HG02610 (cell line): ENCODE measurements around the gene TBC1D19.
"Not testable (repeated sequence)": the region's sequence is repeated elsewhere in the genome, so short reads cannot be mapped to it uniquely, and the experiment has no call there.

Experiments
- ATAC-seq: cut with Tn5 transposase; IDR thresholded peaks from one replicate; pipeline ENCODE4 v1.9.1; 2021; ENCODE audit warnings: mild to moderate bottlenecking, moderate library complexity; ENCODE audit not compliant: unreplicated experiment

TBC1D19 gene, protein sequence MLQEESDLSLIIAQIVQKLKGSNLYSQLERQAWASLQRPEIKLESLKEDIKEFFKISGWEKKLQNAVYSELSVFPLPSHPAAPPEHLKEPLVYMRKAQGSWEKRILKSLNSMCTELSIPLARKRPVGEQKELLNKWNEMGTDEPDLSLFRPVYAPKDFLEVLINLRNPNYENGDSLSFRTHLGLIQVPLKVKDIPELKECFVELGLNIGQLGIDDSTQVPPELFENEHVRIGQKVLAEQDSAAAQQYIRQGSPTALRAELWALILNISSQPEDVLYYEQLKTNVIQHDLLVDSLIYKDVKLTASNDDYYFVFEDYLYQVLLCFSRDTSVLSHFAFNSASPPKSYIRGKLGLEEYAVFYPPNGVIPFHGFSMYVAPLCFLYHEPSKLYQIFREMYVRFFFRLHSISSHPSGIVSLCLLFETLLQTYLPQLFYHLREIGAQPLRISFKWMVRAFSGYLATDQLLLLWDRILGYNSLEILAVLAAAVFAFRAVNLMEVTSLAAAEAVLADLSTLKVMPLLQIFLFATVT

DNA sequence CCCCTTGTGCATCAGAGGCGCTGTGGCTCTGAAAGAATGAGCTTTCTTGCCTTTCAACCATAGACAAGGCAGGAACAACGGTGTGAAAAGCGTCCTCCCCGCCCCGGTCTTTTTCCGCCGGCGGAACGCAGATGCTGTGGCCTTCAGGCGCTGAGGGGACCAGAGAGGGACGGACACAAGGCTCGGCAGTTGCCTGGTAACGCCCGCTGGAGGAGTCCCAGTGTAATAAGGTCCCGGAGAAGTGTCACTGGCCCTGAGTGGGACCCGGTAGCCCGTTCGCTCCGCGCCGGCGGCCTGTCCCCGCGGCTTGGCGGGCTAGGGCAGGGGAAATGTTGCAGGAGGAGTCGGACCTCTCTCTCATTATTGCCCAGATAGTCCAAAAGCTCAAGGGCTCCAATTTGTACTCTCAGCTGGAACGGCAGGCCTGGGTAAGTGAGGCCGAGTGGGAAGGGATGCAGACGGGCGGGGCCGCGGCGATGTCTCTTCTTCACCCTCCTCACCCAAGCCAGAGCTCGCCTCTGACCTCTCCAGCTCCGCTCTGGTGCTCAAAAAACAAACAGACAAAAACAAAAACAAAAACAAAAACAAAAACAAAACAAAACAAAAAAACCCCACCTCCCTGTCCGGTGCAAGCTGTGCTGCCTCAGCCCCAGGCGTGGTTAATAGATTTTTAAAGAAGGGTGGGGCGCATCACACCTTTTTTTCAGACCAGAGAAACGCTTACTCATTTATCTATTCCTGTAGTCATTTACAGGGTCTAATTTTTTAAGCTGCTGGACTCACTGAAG, at the start of gene TBC1D19:
Gene TBC1D19 (plus strand): TSS at position 220 of the 788 bp plus-strand sequence. CDS start 110 bp downstream, at position 330.
- ATAC-seq = peak; percentile 100

DNA sequence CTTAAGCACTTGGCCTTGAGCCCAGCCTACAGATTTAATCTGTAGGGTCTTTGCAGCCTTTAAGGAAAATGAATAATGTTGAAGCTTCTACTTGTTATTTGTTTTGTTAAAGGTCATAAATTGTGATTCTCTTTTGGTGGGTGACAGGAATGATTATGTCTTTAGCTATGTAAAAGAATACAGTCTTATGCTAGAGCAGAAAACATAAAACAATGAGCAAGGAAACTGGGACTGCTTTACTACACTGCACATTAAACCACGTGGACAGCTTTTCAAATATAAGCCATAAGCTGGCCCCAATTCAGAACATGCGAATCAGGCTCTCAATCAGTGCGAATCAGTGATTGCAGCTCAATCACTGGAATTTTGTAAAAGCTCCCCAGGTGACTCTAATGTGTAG, 40.9 kb upstream of the TBC1D19 start:
- ATAC-seq = no peak

DNA sequence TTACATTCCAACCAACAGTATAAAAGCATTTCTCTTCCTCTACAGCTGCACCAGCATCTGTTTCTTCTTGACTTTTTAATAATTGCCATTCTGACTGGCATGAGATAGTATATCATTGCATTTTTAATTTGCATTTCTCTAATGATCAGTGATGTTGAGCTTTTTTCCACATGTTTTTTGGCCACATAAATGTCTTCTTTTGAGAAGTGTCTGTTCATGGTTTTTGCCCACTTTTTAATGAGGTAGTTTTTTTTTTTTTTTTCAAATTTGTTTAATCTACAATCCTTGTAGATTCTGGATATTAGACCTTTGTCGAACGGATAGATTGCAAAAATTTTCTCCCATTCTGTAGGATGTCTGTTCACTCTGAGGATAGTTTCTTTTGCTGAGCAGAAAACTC, 39.5 kb upstream of the TBC1D19 start:
- no peak for ATAC-seq

DNA sequence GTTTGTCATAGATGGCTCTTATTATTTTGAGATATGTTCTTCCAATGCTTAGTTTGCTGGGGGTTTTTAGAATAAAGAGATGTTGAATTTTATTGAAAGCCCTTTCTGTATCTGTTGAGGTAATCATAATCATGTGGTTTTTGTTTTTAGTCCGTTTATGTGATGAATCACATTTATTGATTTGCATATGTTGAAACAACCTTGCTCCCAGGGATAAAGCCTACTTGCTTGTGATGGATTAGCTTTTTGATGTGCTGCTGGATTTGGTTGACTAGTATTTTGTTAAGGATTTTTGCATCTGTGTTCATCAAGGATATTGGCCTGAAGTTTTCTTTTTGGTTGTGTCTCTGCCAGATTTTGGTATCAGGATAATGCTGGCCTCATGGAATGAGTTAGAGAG, 35.5 kb upstream of the TBC1D19 start:
- ATAC-seq = not testable (repeated sequence)

DNA sequence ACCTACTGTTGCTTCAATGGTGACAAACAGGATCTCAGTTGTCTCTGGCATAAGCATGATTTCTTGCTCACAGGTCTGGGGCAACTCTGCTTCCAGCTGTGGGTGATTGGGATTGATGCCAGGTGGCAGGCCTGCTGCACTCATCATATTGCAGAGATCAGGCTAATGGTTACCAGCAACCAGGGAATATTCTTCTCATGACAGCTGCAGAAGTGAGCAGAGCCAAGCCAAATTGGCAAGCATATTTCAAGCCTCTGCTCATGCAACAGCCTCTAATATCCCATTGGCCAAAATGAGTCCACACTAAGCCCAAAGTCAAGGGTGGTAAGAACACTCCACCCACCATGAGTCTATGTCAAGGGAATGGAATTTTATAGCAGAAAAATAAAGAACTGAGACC, 26.7 kb upstream of the TBC1D19 start:
- no peak for ATAC-seq

DNA sequence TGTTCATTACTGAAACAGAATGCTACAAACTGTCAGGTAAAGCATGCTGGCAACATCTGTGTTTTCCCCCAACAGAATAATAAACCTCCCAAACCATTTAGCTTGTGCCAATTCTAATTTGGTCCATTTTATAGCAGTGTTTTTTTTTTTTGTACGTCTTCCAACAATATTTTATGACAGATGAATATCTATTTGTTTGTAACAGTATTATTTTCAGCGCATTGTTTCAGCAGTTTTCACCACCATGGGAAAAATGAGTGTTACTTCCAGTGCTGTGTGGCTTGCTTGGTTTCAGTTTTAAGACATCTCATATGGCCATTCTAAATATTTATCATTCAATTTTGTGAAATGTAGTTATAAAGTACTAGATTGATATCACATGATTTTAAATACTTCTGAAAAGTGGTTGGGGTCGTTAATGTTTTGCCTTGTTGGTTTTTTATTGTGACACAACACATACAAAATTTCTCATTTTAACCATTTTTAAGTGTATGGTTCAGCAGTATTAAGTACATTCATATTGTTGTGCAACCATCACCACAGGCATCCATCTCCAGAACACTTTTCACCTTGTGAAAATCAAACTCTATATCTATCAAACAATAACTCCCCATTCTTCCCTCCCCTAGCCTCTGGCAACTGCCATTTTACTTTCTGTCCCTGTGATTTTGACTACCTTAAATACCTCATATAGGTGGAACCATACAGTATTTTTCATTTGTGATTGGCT, 25.6 kb upstream of the TBC1D19 start:
- no peak for ATAC-seq

DNA sequence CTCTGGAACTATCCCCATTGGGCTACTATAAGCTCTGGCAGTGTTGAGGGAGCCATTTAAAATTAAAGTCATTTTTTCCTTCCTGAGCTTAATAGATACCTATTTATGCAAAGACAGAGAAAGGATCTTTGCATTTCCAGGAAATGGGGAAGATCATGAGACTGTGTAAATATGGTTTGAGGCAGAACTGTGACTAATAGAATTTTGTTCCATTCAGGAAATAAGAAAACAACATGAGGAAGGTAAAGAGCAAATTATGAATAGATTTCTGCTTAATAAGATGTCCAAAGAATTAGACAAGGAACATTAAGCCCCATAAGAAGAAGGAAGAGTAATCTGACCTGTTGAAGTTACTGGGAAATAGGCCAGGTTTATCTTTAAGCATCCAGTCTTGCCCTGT, 17.8 kb upstream of the TBC1D19 start:
- ATAC-seq = no peak

DNA sequence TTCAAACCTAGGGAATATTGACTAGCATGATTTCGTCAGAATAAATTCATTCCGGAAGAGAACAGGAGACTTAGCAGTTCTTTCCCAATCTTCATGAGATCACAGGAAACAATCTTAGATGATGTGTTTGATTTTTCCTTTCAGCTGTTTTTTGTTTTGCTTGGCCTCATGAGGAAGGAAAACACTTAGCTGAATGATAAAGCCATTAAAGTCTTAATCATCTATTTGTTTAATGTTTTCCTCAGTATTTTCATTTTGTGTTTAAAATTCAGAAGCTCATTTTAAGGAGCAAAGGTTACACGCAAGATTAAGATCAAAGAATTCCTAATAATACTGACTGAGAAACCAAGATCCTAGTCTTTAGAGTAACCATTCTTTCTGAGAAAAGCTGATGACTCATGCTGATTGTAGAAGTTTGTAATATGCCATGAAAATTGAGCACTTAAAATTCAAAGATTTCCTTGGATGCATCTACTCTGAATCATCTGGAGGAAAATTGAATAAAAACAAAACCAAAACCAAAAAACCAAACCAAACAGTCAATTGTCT, 15.4 kb upstream of the TBC1D19 start:
- ATAC-seq = no peak

DNA sequence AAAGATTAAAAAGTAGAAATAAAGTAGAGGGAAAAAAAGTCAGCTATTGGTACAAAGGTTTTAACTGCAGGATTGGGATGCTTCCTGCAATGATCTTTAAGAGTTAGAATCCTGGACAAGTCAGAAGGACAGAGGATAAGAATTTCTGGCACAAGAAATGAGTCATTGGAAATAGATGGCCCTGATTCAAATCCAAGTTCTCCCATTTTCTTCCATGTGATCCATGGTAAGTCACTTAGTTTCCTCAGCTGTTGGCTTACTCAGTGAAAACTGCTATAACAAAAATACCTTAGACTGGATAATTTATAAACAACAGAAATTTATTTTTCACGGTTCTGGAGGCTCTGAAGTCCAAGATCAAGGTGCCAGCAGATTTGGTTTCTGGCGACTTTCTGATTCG, 13.3 kb upstream of the TBC1D19 start:
- no peak for ATAC-seq

DNA sequence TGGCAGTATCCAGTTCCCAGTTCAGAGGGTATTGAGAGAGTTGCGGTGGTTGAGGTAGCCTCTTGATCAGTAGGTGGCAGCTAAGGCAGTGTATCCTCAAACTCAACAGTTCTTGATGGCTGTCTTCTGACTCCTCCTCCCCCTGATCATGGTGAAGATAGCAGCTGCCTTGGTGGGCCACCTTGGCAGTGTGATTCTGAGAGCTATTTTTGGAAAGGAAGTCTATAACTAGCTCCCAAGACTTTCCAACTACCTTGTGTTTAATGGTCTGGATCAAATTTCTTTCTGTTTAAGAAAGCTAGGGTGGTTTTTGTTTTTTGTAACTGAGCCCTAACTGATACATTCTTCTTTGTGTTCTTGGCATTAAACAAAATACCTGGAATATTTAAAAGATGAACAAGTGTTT, 10.5 kb upstream of the TBC1D19 start:
- ATAC-seq = no peak

DNA sequence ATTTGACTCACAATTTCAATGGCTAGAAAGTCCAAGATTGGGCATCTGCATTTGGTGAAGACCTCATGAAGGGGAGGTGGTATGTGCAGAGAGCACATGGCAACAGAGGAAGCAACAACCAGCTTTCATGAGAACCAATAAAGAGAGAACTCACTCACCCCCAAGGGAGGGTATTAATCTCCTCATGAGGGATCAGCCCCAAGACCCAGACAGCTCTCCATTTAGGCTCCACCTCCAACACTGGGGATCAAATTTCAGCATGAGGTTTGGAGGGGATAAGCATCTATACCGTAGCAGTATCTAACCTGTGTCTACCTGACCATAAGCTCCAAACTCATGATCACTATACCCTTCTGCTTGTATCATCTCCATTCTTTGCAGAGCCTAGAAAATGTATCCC, 9.3 kb upstream of the TBC1D19 start:
- ATAC-seq = no peak

DNA sequence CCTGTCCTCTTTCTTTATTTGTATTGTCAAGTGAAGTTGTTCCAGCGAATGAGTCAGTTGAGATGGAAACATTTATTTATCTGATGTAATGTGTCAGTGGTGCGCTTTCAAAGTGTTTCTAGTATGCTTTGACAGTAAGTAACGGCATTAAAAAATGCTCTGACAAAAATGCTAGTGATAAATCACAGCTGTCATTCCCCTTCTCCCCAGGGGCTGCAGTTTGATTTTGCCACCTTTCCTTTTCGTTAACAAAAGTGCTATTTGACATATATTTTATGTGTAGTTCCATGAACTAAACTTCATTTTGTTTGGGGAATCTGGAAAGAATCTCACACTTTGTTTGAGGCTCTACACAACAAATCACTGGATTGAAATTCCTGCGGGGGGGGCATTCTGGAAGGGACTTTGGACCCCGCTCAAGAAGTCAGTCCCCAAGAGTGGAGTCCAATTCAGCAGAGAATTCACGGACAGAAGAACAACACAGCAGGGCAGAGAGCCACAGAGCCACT, 7.6 kb upstream of the TBC1D19 start:
- ATAC-seq = no peak

DNA sequence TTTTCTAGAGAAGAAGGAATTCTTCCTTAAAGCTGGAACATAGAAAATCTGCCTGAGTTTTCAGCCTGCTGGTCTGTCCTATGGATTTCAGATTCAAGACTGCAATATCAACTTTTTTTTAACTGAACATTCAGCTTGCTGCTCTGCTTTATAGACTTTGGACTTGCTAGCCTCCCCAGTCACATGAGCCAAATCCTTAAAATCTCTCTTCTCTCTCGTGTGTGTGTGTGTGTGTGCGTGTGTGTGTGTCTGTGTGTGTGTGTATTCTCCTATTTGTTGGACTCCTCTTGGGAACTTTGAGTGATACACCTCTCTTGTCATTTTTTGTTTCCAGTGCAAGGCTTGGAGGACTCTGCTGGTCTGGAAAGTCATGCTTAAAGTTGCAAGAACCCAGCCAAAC, 6.8 kb upstream of the TBC1D19 start:
- no peak for ATAC-seq

DNA sequence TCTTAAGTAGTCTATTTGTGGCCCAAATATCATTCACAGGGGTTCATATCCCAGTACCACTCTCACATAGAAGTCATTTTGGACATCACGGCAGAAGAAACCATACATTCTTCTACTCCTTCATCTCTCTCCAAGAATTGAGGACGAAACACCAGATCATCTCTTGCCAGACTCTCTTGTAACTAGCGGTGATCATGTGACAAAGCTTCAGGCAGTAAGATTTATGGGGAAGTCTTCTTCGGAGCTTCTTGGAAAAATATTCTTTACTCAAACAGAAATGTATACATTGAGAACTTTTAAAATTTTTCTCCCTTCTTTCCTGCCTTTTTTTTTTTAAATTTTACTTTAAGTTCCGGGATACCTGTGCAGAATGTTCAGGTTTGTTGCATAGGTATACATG, 4.7 kb upstream of the TBC1D19 start:
- ATAC-seq = no peak

DNA sequence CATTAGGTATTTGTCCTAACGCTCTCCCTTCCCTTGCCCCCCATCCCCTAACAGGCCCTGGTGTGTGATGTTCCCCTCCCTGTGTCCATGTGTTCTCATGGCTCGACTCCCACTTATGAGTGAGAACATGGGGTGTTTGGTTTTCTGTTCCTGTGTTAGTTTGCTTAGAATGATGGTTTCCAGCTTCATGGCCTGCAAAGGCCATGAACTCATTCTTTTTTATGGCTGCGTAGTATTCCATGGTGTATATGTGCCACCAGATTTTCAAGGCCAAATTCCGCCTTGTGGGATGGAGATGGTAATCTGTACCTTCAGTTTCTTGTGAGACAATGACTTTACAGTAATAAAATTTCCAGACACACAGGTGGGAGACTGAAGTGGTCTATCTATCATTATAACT, 2.5 kb upstream of the TBC1D19 start:
- ATAC-seq = not testable (repeated sequence)

DNA sequence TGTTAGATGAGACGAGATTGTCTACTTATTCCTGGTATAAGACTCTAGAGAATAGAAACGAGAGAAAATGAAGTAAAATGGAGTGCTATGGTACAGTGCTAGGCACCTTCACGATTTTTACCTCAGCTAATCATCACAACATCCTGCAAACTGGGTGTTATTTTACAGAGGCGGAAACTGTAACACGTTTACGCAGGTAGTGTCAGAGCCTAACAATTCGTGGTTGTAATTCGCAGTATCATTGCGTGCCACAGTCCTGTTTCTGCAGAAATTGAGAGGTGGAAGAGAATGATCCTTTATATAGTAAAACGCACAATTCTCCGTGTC, 383 bp upstream of the TBC1D19 start:
- ATAC-seq = peak; percentile 44

DNA sequence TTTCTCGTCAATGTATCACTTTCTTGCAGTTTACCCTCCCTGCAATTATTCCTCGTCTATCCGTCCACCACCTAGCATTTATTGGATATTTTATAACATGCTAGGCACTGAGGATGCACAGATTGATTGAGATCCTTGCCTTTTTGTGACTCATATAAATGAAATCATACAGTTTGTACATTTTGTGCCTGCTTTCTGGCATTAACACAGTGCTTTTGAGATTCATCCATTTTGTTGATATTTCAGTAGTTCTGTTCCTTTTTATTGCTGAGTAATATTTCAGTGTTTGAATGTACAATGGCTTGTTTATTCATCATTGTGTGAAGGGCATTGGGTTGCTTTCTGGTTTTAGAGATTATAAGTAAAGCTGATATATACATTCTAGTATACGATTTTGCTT, 841 bp downstream of the TBC1D19 start:
- no peak for ATAC-seq

DNA sequence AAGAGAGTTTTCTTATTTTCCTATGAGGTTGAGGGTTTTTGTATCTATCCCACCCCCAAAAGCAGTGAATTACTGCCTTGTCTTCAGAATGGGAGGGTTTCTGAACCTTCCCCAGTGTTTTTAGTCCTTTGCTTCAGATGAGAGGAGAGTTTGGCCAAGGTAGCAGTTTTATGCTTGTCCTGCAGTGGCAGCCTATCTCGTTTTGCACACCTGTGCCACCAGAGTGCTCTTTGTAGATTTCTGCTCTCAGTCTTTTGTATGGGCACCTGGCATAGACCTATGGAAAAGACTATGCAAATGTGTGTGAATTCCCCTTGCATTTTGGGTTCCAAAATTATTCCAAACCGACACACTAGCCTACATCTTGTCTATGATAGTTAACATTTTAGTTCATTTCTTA, 5.8 kb downstream of the TBC1D19 start:
- no peak for ATAC-seq

DNA sequence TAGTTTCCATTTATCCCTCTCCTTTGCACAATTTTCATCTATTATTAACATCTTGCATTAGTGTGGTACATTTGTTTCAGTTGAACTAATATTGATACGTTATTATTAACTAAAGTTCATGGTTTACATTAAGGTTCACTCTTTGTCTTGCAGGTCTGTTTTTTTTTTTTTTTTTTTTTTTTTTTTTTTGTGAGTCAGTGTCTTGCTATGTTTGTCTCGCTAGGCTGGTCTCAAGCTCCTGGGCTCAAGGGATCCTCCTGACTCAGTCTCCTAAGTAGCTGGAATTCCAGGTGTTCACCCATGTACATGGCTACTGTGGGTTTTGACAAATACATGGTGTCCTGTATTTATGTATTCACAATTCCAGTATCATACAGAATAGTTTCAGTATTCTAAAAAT, 6.8 kb downstream of the TBC1D19 start:
- no peak for ATAC-seq

DNA sequence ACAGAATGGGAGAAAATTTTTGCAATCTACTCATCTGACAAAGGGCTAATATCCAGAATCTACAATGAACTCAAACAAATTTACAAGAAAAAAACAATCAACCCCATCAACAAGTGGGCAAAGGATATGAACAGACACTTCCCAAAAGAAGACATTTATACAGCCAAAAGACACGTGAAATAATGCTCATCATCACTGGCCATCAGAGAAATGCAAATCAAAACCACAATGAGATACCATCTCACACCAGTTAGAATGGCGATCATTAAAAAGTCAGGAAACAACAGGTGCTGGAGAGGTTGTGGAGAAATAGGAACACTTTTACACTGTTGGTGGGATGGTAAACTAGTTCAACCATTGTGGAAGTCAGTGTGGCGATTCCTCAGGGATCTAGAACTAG, 9.7 kb downstream of the TBC1D19 start:
- ATAC-seq = not testable (repeated sequence)

DNA sequence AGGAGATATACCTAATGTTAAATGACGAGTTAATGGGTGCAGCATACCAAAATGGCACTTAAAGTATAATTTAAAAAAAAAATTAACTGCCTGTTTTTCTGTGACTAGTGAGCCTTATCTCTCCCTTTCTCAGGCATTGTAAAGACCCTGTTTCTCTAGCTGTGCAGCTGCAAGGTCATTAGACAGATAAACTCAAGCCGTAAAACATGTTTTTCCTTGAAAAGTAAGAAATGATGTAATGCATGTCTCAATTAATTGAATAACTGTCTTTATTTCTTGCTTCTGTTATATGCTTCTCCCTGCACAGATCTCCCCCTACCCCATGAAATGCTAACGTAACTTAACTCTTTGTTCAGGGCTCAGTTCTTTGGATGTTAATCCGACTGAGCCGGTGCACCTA, 10.5 kb downstream of the TBC1D19 start:
- ATAC-seq = no peak
